ENCODE data around the gene IFITM2. TPM values are rescaled to one million over a fixed set of nuclear protein-coding genes. Genes with fewer than 3 reads are reported as not detected.
"Not testable (repeated sequence)": the region's sequence is repeated elsewhere in the genome, so short reads cannot be mapped to it uniquely, and the experiment has no call there.

IFITM2 gene
- total RNA-seq, 1 donor from 2014 or later, result 126 TPM

DNA sequence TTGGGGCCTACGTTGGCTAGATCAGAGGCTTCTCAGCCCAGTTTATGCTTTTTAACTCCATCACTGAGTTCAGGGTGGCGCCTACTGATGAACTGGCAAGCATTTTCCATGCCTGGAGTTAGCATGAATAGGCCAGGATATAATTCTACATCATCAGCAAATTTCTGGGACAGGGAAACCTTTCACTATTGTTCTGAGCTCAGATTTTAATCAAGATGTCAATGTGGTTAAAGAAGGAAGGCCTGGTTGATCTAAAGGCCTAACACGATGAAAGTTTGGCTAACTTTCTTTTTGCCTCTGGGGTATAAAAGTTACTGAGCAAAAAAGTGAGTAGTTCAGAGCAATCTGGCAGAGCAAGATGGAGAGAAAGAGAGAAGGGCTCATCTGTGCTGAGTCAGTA, 34.7 kb downstream of the IFITM2 start:
- no peak for DNase-seq (ENCODE audit: low read depth)

- no peak for DNase-seq (ENCODE audit: low read depth)
These were observed 37.4 kb downstream of the IFITM2 start for GRCh38 chr11:344836-345578.

DNA sequence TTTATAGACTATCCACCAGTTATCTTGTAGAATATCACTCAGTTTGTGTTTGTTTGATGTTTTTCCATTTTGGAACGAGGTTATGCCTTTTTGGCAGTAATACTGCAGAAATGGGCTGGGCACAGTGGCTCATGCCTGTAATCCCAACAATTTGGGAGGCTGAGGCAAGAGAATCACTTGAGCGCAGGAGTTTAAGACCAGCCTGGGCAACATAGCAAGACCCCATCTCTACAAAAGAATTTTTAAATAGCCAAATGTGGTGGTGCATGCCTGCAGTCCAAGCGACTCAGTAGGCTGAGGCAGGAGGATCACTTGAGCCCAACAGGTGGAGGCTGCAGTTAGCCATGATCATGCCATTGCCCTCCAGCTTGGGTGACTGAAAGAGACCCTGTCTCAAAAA, 38.9 kb downstream of the IFITM2 start:
- no peak for DNase-seq (ENCODE audit: low read depth)

GRCh38 chr11:349270-349954, 41.8 kb downstream of the IFITM2 start:
- not testable (repeated sequence) for DNase-seq (ENCODE audit: low read depth)

GRCh38 chr11:350033-350722, 42.6 kb downstream of the IFITM2 start:
- DNase-seq (ENCODE audit: low read depth), result not testable (repeated sequence)

- no peak for DNase-seq (ENCODE audit: low read depth)
These were observed 43.2 kb downstream of the IFITM2 start for GRCh38 chr11:350723-351255.

GRCh38 chr11:351411-351810, 43.8 kb downstream of the IFITM2 start:
- no peak for DNase-seq (ENCODE audit: low read depth)

- DNase-seq (ENCODE audit: low read depth), result no peak
These were observed 44.9 kb downstream of the IFITM2 start for GRCh38 chr11:352456-353031.

DNA sequence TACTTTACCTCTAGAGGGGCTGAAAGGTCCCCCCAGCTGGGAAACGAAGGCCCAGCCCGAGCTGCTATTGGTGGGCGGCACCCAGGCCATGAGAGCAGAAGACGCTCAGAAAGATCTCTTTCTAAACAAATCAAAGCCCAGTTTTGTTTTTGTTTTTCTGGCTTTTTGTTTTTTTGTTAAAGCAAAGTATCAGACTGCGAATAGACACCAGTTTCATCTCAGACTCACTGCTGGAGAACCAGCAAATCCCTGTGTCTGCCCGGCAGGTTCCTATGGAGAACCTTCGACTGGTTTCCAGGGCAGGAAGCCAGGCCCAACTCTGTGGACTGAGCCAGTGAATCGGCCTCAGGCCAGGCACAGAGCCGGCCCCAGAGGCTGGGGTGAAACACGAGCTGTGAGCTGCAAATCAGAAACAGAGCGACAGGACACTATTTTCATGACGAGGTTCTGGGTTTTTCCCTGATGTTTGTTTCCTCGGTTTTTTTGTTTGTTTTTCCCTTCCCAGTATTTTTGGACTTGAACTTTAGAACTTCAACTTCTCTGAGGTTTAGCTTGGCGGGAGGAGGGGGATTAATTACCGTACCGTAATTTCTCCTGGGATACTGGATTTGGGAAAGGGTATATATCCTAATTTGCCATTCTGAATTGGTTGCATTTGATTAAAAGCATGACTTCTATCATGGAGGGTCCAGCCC, 45.7 kb downstream of the IFITM2 start:
- DNase-seq (ENCODE audit: low read depth), result peak; percentile 27

GRCh38 chr11:355581-356458, 48.2 kb downstream of the IFITM2 start:
- peak; percentile 78 for DNase-seq (ENCODE audit: low read depth)

GRCh38 chr11:356610-357009, 49.0 kb downstream of the IFITM2 start:
- DNase-seq (ENCODE audit: low read depth), result no peak

GRCh38 chr11:357582-357981, 50.0 kb downstream of the IFITM2 start:
- DNase-seq (ENCODE audit: low read depth), result no peak

DNA sequence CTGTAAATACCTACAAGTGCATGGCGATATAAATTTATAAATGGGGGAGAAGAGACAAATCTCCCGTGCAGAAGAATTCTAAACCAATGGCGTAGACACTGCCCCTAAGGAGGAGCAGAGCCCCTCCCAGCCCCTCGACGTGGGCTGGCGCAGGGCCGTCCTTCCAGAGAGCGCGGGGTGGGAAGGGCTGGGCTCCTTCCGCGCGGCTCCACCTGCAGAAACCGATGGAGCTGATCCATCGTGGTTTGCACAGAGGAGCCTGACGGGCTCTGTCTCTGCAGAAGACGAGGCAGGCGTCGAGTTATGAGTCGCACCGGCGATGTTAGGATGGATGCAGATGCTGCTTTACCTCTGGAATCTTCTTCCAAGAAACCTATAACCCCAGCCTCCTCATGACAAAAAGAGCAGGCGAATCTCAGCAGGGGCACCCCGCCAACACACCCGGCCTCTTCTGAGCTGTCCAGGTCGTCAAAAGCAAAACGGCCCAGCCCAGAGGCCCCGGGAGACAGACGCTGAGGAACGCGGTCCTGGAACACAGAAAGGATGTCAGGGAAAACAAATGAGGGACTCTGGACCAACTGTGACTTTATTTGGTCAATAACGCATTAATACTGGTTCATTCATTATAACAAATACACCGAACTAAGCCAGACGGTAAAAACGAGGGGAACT, 50.6 kb downstream of the IFITM2 start:
- no peak for DNase-seq (ENCODE audit: low read depth)

Other genes starting within 250 kb of the IFITM2 start
- gene SCGB1C1, start 114.7 kb upstream of the IFITM2 start, total RNA-seq, result 0.55 TPM in 1 of 2 replicates, not detected in the other
- 18.9 and 23.7 TPM in 2 replicates for gene BET1L, start 100.4 kb upstream of the IFITM2 start, total RNA-seq
- gene RIC8A, start 100.1 kb upstream of the IFITM2 start, total RNA-seq, result 144 and 162 TPM in 2 replicates
- gene SIRT3, start 71.5 kb upstream of the IFITM2 start, total RNA-seq, result 4.3 and 10.0 TPM in 2 replicates
- gene PSMD13, start 70.8 kb upstream of the IFITM2 start, total RNA-seq, result 74.2 and 172 TPM in 2 replicates
- gene NLRP6, start 29.4 kb upstream of the IFITM2 start, total RNA-seq, result not detected in 2 replicates
- gene PGGHG, start 18.7 kb upstream of the IFITM2 start, total RNA-seq, result 8.8 and 12.9 TPM in 2 replicates
- gene IFITM5, start 8.3 kb upstream of the IFITM2 start, total RNA-seq, result not detected in 2 replicates
- 7.6 and 53.5 TPM in 2 replicates for gene IFITM1, start 6.2 kb downstream of the IFITM2 start, total RNA-seq
- 14.9 and 70.2 TPM in 2 replicates for gene IFITM3, start 13.0 kb downstream of the IFITM2 start, total RNA-seq
- gene B4GALNT4, start 61.7 kb downstream of the IFITM2 start, total RNA-seq, result 4.0 and 4.5 TPM in 2 replicates
- 1.7 and 13.7 TPM in 2 replicates for gene PKP3, start 86.4 kb downstream of the IFITM2 start, total RNA-seq
- gene SIGIRR, start 107.2 kb downstream of the IFITM2 start, total RNA-seq, result 5.4 and 41.5 TPM in 2 replicates
- 9.2 and 10.8 TPM in 2 replicates for gene ANO9, start 134.2 kb downstream of the IFITM2 start, total RNA-seq
- gene PTDSS2, start 142.5 kb downstream of the IFITM2 start, total RNA-seq, result 25.9 and 40.7 TPM in 2 replicates
- 227 and 230 TPM in 2 replicates for gene RNH1, start 199.4 kb downstream of the IFITM2 start, total RNA-seq
- gene HRAS, start 227.8 kb downstream of the IFITM2 start, total RNA-seq, result 40.5 and 51.2 TPM in 2 replicates
- gene LRRC56, start 229.7 kb downstream of the IFITM2 start, total RNA-seq, result 0.17 and 2.0 TPM in 2 replicates

Data from renal cortical epithelial cell (primary cell).